Left kidney (tissue), 2 donors: Measurements from ENCODE around the gene RGPD3. TPM values are rescaled to one million over a fixed set of nuclear protein-coding genes. Genes with fewer than 3 reads are reported as not detected.
"Not testable (repeated sequence)": the region's sequence is repeated elsewhere in the genome, so short reads cannot be mapped to it uniquely, and the experiment has no call there.

Source experiments
- DNase-seq: peaks from one replicate; pipeline ENCODE4 v3.0.0-alpha.2; 2013
- polyA plus RNA-seq: library from polyadenylated mRNA; unstranded; fragments of 120-200 nt; gene quantifications from one replicate; pipeline ENCODE4 v1.2.1, GENCODE V29; 2013; ENCODE audit not compliant: insufficient read length

Gene RGPD3
- polyA plus RNA-seq, 1 donor, result 0.12 TPM

GRCh38 chr2:106486551-106487385, 18.6 kb upstream of the RGPD3 start, which contains the start of gene CD8B2:
Gene CD8B2, plus strand, starts transcription at chr2:106487364. Its CDS starts 63 bp downstream, at chr2:106487427.
- DNase-seq, result not testable (repeated sequence)

- not testable (repeated sequence) for DNase-seq
Observed at GRCh38 chr2:106479563-106479962, 11.3 kb upstream of the RGPD3 start.

- DNase-seq, result not testable (repeated sequence)
Observed at GRCh38 chr2:106477647-106478046, 9.4 kb upstream of the RGPD3 start.

- DNase-seq, result not testable (repeated sequence)
Observed at GRCh38 chr2:106470658-106471057, 2.4 kb upstream of the RGPD3 start.

- not testable (repeated sequence) for DNase-seq
Observed at GRCh38 chr2:106467516-106467915, 697 bp downstream of the RGPD3 start.

- not testable (repeated sequence) for DNase-seq
Observed at GRCh38 chr2:106461882-106462281, 6.3 kb downstream of the RGPD3 start.

- not testable (repeated sequence) for DNase-seq
Observed at GRCh38 chr2:106390680-106391079, 77.5 kb downstream of the RGPD3 start.

- not testable (repeated sequence) for DNase-seq
Observed at GRCh38 chr2:106388814-106389410, 79.3 kb downstream of the RGPD3 start.

- DNase-seq, result not testable (repeated sequence)
Observed at GRCh38 chr2:106384548-106384947, 83.7 kb downstream of the RGPD3 start.

GRCh38 chr2:106381867-106382266, 86.3 kb downstream of the RGPD3 start:
- not testable (repeated sequence) for DNase-seq

- DNase-seq, result not testable (repeated sequence)
Observed at GRCh38 chr2:106379567-106379966, 88.6 kb downstream of the RGPD3 start.

- DNase-seq, result not testable (repeated sequence)
Observed at GRCh38 chr2:106369182-106369581, 99.0 kb downstream of the RGPD3 start.

GRCh38 chr2:106366204-106366885, 101.9 kb downstream of the RGPD3 start:
- DNase-seq, result no peak

- DNase-seq, result no peak
Observed at GRCh38 chr2:106363791-106364190, 104.4 kb downstream of the RGPD3 start.

- no peak for DNase-seq
Observed at GRCh38 chr2:106362789-106363188, 105.4 kb downstream of the RGPD3 start.

- DNase-seq, result no peak
Observed at GRCh38 chr2:106359512-106359911, 108.7 kb downstream of the RGPD3 start.

- no peak for DNase-seq
Observed at GRCh38 chr2:106358521-106358920, 109.7 kb downstream of the RGPD3 start.

GRCh38 chr2:106358081-106358480, 110.1 kb downstream of the RGPD3 start:
- DNase-seq, result no peak

GRCh38 chr2:106356291-106356690, 111.9 kb downstream of the RGPD3 start:
- DNase-seq, result no peak

GRCh38 chr2:106353676-106354075, 114.5 kb downstream of the RGPD3 start:
- no peak for DNase-seq

- DNase-seq, result no peak
Observed at GRCh38 chr2:106350980-106351379, 117.2 kb downstream of the RGPD3 start.

- no peak for DNase-seq
Observed at GRCh38 chr2:106344302-106344701, 123.9 kb downstream of the RGPD3 start.

GRCh38 chr2:106343274-106343673, 124.9 kb downstream of the RGPD3 start:
- no peak for DNase-seq
